WTC11 (cell line): Measurements from ENCODE around the gene DPP8. TPM values are rescaled to one million over a fixed set of nuclear protein-coding genes. Genes with fewer than 3 reads are reported as not detected.

Experiments
- ATF2 ChIP-seq: sonication (generic); formaldehyde crosslinking; IDR thresholded peaks from 2 replicates; pipeline ENCODE4 v1.8.1; 2022; ENCODE audit warnings: low read depth, missing genetic modification reagents, borderline replicate concordance
- ATF3 ChIP-seq: sonication (generic); formaldehyde crosslinking; conservative IDR thresholded peaks from 2 replicates; pipeline ENCODE4 v1.8.1; 2022; ENCODE audit warnings: mild to moderate bottlenecking, missing genetic modification reagents
- CBFB ChIP-seq: sonication (generic); formaldehyde crosslinking; IDR thresholded peaks from 2 replicates; pipeline ENCODE4 v1.8.1; 2022; ENCODE audit warnings: mild to moderate bottlenecking, low read depth, missing genetic modification reagents
- CREM ChIP-seq: sonication (generic); formaldehyde crosslinking; IDR thresholded peaks from 2 replicates; pipeline ENCODE4 v1.8.1; 2022; ENCODE audit warnings: mild to moderate bottlenecking, missing genetic modification reagents, moderate library complexity
- FOXK1 ChIP-seq: sonication (generic); formaldehyde crosslinking; IDR thresholded peaks from 2 replicates; pipeline ENCODE4 v1.8.0; 2022; ENCODE audit warnings: mild to moderate bottlenecking, moderate library complexity, missing genetic modification reagents
- GRHL2 ChIP-seq: fragments of 250-450 bp; sonication (Bioruptor Pico); IDR thresholded peaks from 2 replicates; pipeline ENCODE4 v1.8.0; 2022; ENCODE audit warnings: mild to moderate bottlenecking, moderate library complexity; ENCODE audit not compliant: insufficient replicate concordance, severe bottlenecking
- JUN ChIP-seq: sonication (generic); formaldehyde crosslinking; IDR thresholded peaks from 2 replicates; pipeline ENCODE4 v1.8.0; 2023; ENCODE audit warnings: mild to moderate bottlenecking, missing genetic modification reagents
- MXD4 ChIP-seq: fragments of 250-450 bp; sonication (Bioruptor Pico); IDR thresholded peaks from 2 replicates; pipeline ENCODE4 v1.8.0; 2021; ENCODE audit warnings: mild to moderate bottlenecking, moderate library complexity, borderline replicate concordance
- NFYB ChIP-seq: sonication (generic); formaldehyde crosslinking; conservative IDR thresholded peaks from 2 replicates; pipeline ENCODE4 v1.8.0; 2022; ENCODE audit warnings: low read depth, missing genetic modification reagents
- NR1H2 ChIP-seq: sonication (generic); formaldehyde crosslinking; IDR thresholded peaks from 2 replicates; pipeline ENCODE4 v1.9.0; 2021; ENCODE audit warnings: mild to moderate bottlenecking, moderate library complexity, missing genetic modification reagents
- PRRX2 ChIP-seq: fragments of 250-450 bp; sonication (Bioruptor Pico); IDR thresholded peaks from 2 replicates; pipeline ENCODE4 v1.8.0; 2021; ENCODE audit warnings: mild to moderate bottlenecking
- RELA ChIP-seq: sonication (generic); formaldehyde crosslinking; IDR thresholded peaks from 2 replicates; pipeline ENCODE4 v1.8.1; 2022; ENCODE audit warnings: missing genetic modification reagents, mild to moderate bottlenecking, borderline replicate concordance
- TP53 ChIP-seq: sonication (generic); formaldehyde crosslinking; IDR thresholded peaks from 2 replicates; pipeline ENCODE4 v1.8.1; 2023; ENCODE audit warnings: mild to moderate bottlenecking, missing genetic modification reagents
- ZNF138 ChIP-seq: sonication (generic); formaldehyde crosslinking; conservative IDR thresholded peaks from 2 replicates; pipeline ENCODE4 v1.8.1; 2022; ENCODE audit warnings: mild to moderate bottlenecking, moderate library complexity, missing genetic modification reagents
- ZNF219 ChIP-seq: sonication (generic); formaldehyde crosslinking; IDR thresholded peaks from 2 replicates; pipeline ENCODE4 v1.8.0; 2023; ENCODE audit warnings: missing genetic modification reagents, mild to moderate bottlenecking, borderline replicate concordance
- ZNF671 ChIP-seq: fragments of 250-450 bp; sonication (Bioruptor Pico); IDR thresholded peaks from 2 replicates; pipeline ENCODE4 v1.8.0; 2021; ENCODE audit warnings: mild to moderate bottlenecking
- total RNA-seq: library from RNA; stranded (reverse); gene quantifications from 3 replicates; pipeline ENCODE4 v1.2.3, GENCODE V29; 2021
- TF ChIP-seq, protein P1 (sequence below): sonication (generic); formaldehyde crosslinking; IDR thresholded peaks from 2 replicates; pipeline ENCODE4 v1.8.1; 2023; ENCODE audit warnings: mild to moderate bottlenecking, missing genetic modification reagents, moderate library complexity
- TF ChIP-seq, protein P2 (sequence below): fragments of 250-450 bp; sonication (Bioruptor Pico); IDR thresholded peaks from 2 replicates; pipeline ENCODE4 v1.8.0; 2021; ENCODE audit warnings: mild to moderate bottlenecking
- TF ChIP-seq, protein P3 (sequence below): fragments of 250-450 bp; sonication (Bioruptor Pico); IDR thresholded peaks from 2 replicates; pipeline ENCODE4 v1.9.0; 2021; ENCODE audit warnings: mild to moderate bottlenecking
- TF ChIP-seq, protein P4 (sequence below): sonication (generic); formaldehyde crosslinking; IDR thresholded peaks from 2 replicates; pipeline ENCODE4 v1.8.0; 2022; ENCODE audit warnings: mild to moderate bottlenecking, missing genetic modification reagents
- TF ChIP-seq, protein P5 (sequence below): sonication (generic); formaldehyde crosslinking; conservative IDR thresholded peaks from 2 replicates; pipeline ENCODE4 v1.8.1; 2023; ENCODE audit warnings: mild to moderate bottlenecking, low read depth, missing genetic modification reagents, moderate library complexity
- TF ChIP-seq, protein P6 (sequence below): sonication (generic); formaldehyde crosslinking; IDR thresholded peaks from 2 replicates; pipeline ENCODE4 v1.8.1; 2023; ENCODE audit warnings: mild to moderate bottlenecking, missing genetic modification reagents, moderate library complexity
- TF ChIP-seq, protein P7 (sequence below): sonication (generic); formaldehyde crosslinking; IDR thresholded peaks from 2 replicates; pipeline ENCODE4 v1.8.0; 2022; ENCODE audit warnings: mild to moderate bottlenecking, missing genetic modification reagents

DPP8 gene
- total RNA-seq, 1 experiment from 2014 or later = 31.9 TPM

GRCh38 chr15:65416845-65417416, 100.6 kb downstream of the DPP8 start (continued):
- no peak for TF ChIP-seq ATF3
- TF ChIP-seq, protein P1, sequence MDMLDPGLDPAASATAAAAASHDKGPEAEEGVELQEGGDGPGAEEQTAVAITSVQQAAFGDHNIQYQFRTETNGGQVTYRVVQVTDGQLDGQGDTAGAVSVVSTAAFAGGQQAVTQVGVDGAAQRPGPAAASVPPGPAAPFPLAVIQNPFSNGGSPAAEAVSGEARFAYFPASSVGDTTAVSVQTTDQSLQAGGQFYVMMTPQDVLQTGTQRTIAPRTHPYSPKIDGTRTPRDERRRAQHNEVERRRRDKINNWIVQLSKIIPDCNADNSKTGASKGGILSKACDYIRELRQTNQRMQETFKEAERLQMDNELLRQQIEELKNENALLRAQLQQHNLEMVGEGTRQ (CRISPR knock-in tag) = no peak
- TF ChIP-seq CBFB = 0 out of 2 replicates have a peak, but pooled peaks have one; percentile 58
- TF ChIP-seq NFYB (CRISPR knock-in tag) = no peak
- TF ChIP-seq GRHL2 = no peak
- no peak for TF ChIP-seq ATF2 (CRISPR knock-in tag)
- TF ChIP-seq, protein P2, sequence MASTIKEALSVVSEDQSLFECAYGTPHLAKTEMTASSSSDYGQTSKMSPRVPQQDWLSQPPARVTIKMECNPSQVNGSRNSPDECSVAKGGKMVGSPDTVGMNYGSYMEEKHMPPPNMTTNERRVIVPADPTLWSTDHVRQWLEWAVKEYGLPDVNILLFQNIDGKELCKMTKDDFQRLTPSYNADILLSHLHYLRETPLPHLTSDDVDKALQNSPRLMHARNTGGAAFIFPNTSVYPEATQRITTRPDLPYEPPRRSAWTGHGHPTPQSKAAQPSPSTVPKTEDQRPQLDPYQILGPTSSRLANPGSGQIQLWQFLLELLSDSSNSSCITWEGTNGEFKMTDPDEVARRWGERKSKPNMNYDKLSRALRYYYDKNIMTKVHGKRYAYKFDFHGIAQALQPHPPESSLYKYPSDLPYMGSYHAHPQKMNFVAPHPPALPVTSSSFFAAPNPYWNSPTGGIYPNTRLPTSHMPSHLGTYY (CRISPR knock-in tag) = no peak
- TF ChIP-seq RELA (CRISPR knock-in tag) = no peak
- peak; percentile 77; the same call in 1 of the 2 replicates for TF ChIP-seq TP53
- no peak for TF ChIP-seq PRRX2 (CRISPR knock-in tag)
- TF ChIP-seq, protein P3, sequence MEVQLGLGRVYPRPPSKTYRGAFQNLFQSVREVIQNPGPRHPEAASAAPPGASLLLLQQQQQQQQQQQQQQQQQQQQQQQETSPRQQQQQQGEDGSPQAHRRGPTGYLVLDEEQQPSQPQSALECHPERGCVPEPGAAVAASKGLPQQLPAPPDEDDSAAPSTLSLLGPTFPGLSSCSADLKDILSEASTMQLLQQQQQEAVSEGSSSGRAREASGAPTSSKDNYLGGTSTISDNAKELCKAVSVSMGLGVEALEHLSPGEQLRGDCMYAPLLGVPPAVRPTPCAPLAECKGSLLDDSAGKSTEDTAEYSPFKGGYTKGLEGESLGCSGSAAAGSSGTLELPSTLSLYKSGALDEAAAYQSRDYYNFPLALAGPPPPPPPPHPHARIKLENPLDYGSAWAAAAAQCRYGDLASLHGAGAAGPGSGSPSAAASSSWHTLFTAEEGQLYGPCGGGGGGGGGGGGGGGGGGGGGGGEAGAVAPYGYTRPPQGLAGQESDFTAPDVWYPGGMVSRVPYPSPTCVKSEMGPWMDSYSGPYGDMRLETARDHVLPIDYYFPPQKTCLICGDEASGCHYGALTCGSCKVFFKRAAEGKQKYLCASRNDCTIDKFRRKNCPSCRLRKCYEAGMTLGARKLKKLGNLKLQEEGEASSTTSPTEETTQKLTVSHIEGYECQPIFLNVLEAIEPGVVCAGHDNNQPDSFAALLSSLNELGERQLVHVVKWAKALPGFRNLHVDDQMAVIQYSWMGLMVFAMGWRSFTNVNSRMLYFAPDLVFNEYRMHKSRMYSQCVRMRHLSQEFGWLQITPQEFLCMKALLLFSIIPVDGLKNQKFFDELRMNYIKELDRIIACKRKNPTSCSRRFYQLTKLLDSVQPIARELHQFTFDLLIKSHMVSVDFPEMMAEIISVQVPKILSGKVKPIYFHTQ (CRISPR knock-in tag) = no peak
- TF ChIP-seq, protein P4, sequence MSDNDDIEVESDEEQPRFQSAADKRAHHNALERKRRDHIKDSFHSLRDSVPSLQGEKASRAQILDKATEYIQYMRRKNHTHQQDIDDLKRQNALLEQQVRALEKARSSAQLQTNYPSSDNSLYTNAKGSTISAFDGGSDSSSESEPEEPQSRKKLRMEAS (CRISPR knock-in tag) = peak; percentile 80
- no peak for TF ChIP-seq ZNF671 (CRISPR knock-in tag)
- TF ChIP-seq, protein P5, sequence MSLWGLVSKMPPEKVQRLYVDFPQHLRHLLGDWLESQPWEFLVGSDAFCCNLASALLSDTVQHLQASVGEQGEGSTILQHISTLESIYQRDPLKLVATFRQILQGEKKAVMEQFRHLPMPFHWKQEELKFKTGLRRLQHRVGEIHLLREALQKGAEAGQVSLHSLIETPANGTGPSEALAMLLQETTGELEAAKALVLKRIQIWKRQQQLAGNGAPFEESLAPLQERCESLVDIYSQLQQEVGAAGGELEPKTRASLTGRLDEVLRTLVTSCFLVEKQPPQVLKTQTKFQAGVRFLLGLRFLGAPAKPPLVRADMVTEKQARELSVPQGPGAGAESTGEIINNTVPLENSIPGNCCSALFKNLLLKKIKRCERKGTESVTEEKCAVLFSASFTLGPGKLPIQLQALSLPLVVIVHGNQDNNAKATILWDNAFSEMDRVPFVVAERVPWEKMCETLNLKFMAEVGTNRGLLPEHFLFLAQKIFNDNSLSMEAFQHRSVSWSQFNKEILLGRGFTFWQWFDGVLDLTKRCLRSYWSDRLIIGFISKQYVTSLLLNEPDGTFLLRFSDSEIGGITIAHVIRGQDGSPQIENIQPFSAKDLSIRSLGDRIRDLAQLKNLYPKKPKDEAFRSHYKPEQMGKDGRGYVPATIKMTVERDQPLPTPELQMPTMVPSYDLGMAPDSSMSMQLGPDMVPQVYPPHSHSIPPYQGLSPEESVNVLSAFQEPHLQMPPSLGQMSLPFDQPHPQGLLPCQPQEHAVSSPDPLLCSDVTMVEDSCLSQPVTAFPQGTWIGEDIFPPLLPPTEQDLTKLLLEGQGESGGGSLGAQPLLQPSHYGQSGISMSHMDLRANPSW (CRISPR knock-in tag) = 0 out of 2 replicates have a peak, but pooled peaks have one; percentile 88
- no peak for TF ChIP-seq JUN (CRISPR knock-in tag)
- no peak for TF ChIP-seq ZNF219 (CRISPR knock-in tag)
- no peak for TF ChIP-seq NR1H2 (CRISPR knock-in tag)
- peak; percentile 64; the same call in 1 of the 2 replicates for TF ChIP-seq FOXK1 (CRISPR knock-in tag)
- TF ChIP-seq ZNF138 = no peak
- TF ChIP-seq MXD4 (CRISPR knock-in tag) = no peak
- TF ChIP-seq, protein P6, sequence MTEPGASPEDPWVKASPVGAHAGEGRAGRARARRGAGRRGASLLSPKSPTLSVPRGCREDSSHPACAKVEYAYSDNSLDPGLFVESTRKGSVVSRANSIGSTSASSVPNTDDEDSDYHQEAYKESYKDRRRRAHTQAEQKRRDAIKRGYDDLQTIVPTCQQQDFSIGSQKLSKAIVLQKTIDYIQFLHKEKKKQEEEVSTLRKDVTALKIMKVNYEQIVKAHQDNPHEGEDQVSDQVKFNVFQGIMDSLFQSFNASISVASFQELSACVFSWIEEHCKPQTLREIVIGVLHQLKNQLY = no peak
- TF ChIP-seq, protein P7, sequence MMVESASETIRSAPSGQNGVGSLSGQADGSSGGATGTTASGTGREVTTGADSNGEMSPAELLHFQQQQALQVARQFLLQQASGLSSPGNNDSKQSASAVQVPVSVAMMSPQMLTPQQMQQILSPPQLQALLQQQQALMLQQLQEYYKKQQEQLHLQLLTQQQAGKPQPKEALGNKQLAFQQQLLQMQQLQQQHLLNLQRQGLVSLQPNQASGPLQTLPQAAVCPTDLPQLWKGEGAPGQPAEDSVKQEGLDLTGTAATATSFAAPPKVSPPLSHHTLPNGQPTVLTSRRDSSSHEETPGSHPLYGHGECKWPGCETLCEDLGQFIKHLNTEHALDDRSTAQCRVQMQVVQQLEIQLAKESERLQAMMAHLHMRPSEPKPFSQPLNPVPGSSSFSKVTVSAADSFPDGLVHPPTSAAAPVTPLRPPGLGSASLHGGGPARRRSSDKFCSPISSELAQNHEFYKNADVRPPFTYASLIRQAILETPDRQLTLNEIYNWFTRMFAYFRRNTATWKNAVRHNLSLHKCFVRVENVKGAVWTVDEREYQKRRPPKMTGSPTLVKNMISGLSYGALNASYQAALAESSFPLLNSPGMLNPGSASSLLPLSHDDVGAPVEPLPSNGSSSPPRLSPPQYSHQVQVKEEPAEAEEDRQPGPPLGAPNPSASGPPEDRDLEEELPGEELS (CRISPR knock-in tag) = peak; percentile 79; the same call in 1 of the 2 replicates
- TF ChIP-seq CREM (CRISPR knock-in tag) = no peak
